A673 (cell line): Measurements from ENCODE around the gene ARHGAP12.

Experiments used
- CTCF ChIP-seq: fragments of 300-800, 200-600 bp; sonication (generic); conservative IDR thresholded peaks from 2 replicates; pipeline ENCODE4 v1.5.1; 2017; ENCODE audit warnings: low read depth, mild to moderate bottlenecking, antibody characterized with exemption, low read length, moderate library complexity, mixed read lengths
- EZH2 ChIP-seq: fragments of 200-600 bp; sonication (generic); IDR thresholded peaks from 2 replicates; pipeline ENCODE4 v1.6.1; 2017; ENCODE audit warnings: borderline replicate concordance, low read depth, mild to moderate bottlenecking, mixed read lengths, antibody characterized with exemption, low read length; ENCODE audit not compliant: poor library complexity, severe bottlenecking

- TF ChIP-seq CTCF (no peak), EZH2 (no peak)
Observed at GRCh38 chr10:31930023-31930751, 1.6 kb upstream of the ARHGAP12 start.
